ENCODE data around the gene CFAP20DC. TPM values are rescaled to one million over a fixed set of nuclear protein-coding genes. Genes with fewer than 3 reads are reported as not detected.

Gene CFAP20DC
- total and polyA plus RNA-seq, 10 of the 15 experiments (the other 5 are each of a cell fraction or from before 2014, with no cell fraction given), result 0.53 to 11.6 (median 2.0) TPM

DNA sequence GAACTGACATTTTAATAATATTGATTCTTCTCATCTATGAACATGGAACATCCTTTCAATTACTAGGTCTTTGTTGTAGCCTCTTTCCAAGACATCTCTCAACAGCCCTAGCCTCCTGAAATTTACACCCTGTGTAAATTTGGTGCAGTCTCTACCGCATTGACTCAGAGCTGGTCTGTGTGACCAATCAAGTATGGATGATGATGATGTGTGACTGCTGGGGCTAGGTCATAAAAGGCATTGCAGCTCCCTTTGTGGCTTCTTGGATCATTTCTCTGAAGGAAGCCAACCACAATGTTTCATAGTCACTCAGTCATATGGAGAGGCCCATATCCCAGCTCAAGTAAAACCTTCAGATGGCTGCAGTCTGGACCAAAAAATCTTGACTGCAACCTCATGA, 321.1 kb downstream of the CFAP20DC start:
- ChIA-PET SMC1A (ENCODE audit: uncharacterized antibody, unreplicated experiment) (interaction anchor here (0.9 kb wide), 1 partner anchor 34 kb away, joined by 3 read pairs; no protein-coding TSS in a partner anchor), CTCF (no interaction called here), POLR2A (no interaction called here), RAD21 (ENCODE audit: unreplicated experiment) (no interaction called here)
- Histone ChIP-seq H3K9ac (ENCODE audit: control insufficient read depth, insufficient read depth, low read length) (no peak overlapping the region), H3K9me3 (replicated peaks; ENCODE audit: control insufficient read depth, insufficient read depth, low read length) (no peaks in the 10 kb centered on the region), H3K27ac (ENCODE audit: control insufficient read depth, insufficient read depth) (no peak overlapping the region), H4K20me1 (ENCODE audit: control insufficient read depth, insufficient read depth) (no peaks in the 10 kb centered on the region), H3K4me2 (ENCODE audit: control insufficient read depth, insufficient read depth) (no peak overlapping the region), H3K4me3 (no peak overlapping the region), H2AFZ (ENCODE audit: control insufficient read depth, low read depth, low read length) (no peak overlapping the region), H3K4me1 (ENCODE audit: control insufficient read depth, insufficient read depth, low read length) (no peaks in the 10 kb centered on the region), H3K36me3 (ENCODE audit: control insufficient read depth in 2 of 2, insufficient read depth in 2 of 2, low read length in 1 of 2) (no peaks in the 10 kb centered on the region), H3K79me2 (ENCODE audit: control insufficient read depth, insufficient read depth, low read length) (no peaks in the 10 kb centered on the region), H3K27me3 (replicated peaks in 1 of 2; ENCODE audit: control insufficient read depth in 2 of 2, insufficient read depth in 2 of 2, low read length in 1 of 2) (no peaks in the 10 kb centered on the region)
- in situ Hi-C loops (cut with MboI) (no loop called here), intact Hi-C loops (cut with micrococcal nuclease; ENCODE audit: unreplicated experiment) (no loop called here)
- ATAC-seq (no peak), FAIRE-seq (no peak), DNase-seq (ENCODE audit: low read depth, low spot score) (no peak)
- 0% methylated on average over 1 of the region's 1 CpG for WGBS (ENCODE audit: insufficient coverage, insufficient replicate concordance, low lambda C conversion rate, missing lambda C conversion rate)
- BruUV-seq (replicated peaks), result no TSS peak
- TF ChIP-seq REST (IDR thresholded peaks at IDR 0.05; ENCODE audit: low read depth, low read length) (no peak), SP1 (IDR thresholded peaks at IDR 0.05; ENCODE audit: low read depth, low read length) (no peak), CHD2 (IDR thresholded peaks at IDR 0.05; ENCODE audit: borderline replicate concordance, low read depth, low read length) (no peak), ZNF592 (IDR thresholded peaks at IDR 0.05) (no peak), FOS (IDR thresholded peaks at IDR 0.05; ENCODE audit: borderline replicate concordance, extremely low read depth, insufficient read length) (no peak), PAX5 (IDR thresholded peaks at IDR 0.05; ENCODE audit: borderline replicate concordance, low read depth, low read length) (no peak), LARP7 (IDR thresholded peaks at IDR 0.05) (no peak), NBN (IDR thresholded peaks at IDR 0.05) (no peak), CREB1 (IDR thresholded peaks at IDR 0.05; ENCODE audit: low read depth) (no peak), CBX5 (IDR thresholded peaks at IDR 0.05; ENCODE audit: low read depth) (no peak), PAX8 (IDR thresholded peaks at IDR 0.05) (no peak), IRF5 (IDR thresholded peaks at IDR 0.05; ENCODE audit: borderline replicate concordance) (no peak), SREBF2 (IDR thresholded peaks at IDR 0.05; ENCODE audit: low read length) (no peak), HCFC1 (IDR thresholded peaks at IDR 0.05; ENCODE audit: low read length) (no peak), SMAD5 (IDR thresholded peaks at IDR 0.05; ENCODE audit: low read depth) (no peak), KDM1A (IDR thresholded peaks at IDR 0.05; ENCODE audit: borderline replicate concordance) (no peak), WRNIP1 (IDR thresholded peaks at IDR 0.05; ENCODE audit: borderline replicate concordance, low read depth, low read length) (no peak)
- TF ChIP-seq, protein P1, sequence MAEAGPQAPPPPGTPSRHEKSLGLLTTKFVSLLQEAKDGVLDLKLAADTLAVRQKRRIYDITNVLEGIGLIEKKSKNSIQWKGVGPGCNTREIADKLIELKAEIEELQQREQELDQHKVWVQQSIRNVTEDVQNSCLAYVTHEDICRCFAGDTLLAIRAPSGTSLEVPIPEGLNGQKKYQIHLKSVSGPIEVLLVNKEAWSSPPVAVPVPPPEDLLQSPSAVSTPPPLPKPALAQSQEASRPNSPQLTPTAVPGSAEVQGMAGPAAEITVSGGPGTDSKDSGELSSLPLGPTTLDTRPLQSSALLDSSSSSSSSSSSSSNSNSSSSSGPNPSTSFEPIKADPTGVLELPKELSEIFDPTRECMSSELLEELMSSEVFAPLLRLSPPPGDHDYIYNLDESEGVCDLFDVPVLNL (IDR thresholded peaks at IDR 0.05; ENCODE audit: low read depth, low read length), result no peak
